IPS-18c (cell line): ENCODE data around the gene ANKK1.
A peak's percentile ranks its signal among the peaks of the same experiment; 100 is the strongest.

Experiments used
- H3K4me3 ChIP-seq: 2 replicates; pipeline ENCODE4 v1.7.0; 2013; ENCODE audit warnings: low read depth, mild to moderate bottlenecking, low read length, moderate library complexity; ENCODE audit not compliant: insufficient read depth
- H3K9me3 ChIP-seq: one replicate; pipeline ENCODE4 v1.6.1; 2013; ENCODE audit warnings: mild to moderate bottlenecking, low read length, moderate library complexity; ENCODE audit not compliant: control insufficient read depth, insufficient read depth

ANKK1 gene, protein sequence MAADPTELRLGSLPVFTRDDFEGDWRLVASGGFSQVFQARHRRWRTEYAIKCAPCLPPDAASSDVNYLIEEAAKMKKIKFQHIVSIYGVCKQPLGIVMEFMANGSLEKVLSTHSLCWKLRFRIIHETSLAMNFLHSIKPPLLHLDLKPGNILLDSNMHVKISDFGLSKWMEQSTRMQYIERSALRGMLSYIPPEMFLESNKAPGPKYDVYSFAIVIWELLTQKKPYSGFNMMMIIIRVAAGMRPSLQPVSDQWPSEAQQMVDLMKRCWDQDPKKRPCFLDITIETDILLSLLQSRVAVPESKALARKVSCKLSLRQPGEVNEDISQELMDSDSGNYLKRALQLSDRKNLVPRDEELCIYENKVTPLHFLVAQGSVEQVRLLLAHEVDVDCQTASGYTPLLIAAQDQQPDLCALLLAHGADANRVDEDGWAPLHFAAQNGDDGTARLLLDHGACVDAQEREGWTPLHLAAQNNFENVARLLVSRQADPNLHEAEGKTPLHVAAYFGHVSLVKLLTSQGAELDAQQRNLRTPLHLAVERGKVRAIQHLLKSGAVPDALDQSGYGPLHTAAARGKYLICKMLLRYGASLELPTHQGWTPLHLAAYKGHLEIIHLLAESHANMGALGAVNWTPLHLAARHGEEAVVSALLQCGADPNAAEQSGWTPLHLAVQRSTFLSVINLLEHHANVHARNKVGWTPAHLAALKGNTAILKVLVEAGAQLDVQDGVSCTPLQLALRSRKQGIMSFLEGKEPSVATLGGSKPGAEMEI

DNA sequence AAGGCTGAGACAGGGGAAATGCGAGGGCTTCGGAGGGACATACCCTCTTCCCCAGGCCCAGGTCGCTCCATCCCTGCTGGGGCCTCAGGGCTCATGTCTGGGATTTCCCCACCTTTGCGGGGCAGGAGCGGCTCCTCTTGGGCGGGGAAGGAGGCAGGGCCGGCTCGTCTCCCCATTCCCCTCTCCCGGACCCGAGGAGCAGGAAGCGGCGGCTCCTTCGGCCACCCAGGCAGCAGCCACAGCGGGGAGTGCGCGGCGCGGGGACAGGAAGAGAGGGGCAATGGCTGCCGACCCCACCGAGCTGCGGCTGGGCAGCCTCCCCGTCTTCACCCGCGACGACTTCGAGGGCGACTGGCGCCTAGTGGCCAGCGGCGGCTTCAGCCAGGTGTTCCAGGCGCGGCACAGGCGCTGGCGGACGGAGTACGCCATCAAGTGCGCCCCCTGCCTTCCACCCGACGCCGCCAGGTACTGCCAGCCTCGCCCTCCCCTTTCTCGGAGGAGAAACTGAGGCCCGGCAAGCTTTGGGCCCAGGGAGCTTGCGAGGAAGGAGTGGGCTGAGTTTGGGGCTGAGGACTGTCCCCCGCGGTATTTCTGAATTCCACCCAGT, at the start of gene ANKK1:
Gene ANKK1 (plus strand): TSS at position 175 of the 607 bp plus-strand sequence. CDS start 106 bp downstream, at position 281.
- H3K4me3 ChIP-seq, result peak within 1 kb of the TSS; percentile 43
- H3K9me3 ChIP-seq, result no peaks in the 10 kb centered on the region

DNA sequence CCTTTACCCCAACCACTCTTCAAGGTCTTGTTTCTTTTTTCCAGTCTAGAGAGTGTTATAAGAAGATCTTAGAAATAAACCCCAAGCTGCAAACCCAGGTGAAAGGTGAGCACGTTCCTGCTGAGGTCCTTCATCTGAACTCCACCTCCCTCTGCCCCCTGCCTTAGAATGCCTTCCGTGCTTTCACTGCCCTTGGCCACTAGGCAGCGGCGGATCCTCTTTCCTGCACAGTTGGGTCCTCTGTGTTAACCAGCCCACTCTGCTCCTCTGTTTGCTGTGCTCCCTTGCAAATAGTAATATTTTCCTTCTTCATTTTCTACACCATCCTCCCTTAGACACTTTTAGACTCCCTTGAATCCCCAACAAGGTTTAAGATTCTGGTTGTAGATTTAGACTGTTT, 48.8 kb upstream of the ANKK1 start:
- Histone ChIP-seq H3K4me3 (no peak overlapping the region), H3K9me3 (no peaks in the 10 kb centered on the region)

DNA sequence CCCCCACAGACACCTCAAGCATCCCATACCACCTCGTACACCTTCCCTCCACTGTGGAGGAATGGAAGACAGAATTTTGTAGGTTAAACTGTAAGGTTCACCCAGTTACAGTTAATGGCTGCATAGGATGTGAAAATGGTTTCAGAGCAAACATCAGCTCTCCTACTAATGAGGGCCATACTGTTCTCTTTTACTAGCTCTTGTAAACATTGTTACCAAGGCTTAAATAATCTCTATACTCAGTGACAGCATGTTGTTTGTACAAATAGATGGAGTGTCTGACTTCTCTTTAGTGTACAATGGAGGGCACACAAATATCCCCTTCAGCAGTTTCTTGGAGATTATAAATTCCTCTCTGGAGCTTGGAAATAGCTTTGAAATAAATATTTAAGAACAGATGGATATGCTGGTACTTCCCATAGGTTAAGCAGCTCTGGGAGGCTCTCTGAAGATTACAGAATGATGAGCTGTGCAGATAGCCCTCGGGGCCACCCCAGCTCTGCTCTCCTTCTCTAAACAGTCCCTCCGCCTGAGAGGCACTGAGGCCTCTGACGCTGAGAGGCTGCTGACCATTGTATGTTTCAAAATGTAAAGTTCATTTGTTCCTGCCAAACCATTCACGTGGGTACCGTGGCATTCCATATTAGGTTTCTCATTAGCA, 47.5 kb upstream of the ANKK1 start:
- H3K9me3 ChIP-seq, result no peaks in the 10 kb centered on the region
- H3K4me3 ChIP-seq, result no peak overlapping the region

DNA sequence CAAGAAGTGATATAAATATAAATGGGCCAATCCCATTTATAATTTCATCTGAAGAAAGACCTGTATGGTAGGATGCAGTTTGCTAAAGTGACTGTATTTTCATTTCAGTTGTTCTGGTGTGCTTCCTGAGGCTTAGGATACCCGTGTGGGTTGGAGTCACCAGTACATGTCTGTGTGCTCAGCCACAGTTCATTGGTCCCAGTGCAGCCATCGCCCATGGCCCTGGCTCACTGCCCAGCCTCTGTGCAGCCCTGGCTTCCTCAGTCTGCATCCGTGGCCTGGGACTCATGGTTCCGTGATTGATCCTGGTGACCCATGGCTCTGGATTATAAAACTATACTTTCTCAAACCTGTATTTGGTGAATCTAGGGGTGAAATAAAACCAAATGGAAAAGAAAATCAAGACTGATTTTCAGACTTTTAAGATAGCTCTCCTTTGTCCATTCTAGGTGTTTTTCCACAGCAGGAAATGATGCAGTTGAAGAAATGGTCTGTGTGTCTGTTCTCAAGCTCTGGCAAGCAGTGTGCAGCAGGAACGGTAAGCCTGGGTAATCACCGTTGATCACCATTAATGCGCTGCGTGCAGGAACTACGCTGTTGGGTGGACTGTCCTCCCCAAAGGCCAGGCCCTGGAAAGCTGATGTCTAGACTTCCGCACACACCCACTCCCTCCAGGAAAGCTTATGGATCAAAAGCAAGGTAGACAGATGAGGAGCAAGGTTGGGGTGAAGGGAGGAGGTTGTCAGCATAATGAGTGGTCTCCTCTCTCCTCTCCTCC, 46.0 kb upstream of the ANKK1 start:
- Histone ChIP-seq H3K9me3 (no peaks in the 10 kb centered on the region), H3K4me3 (no peak overlapping the region)

DNA sequence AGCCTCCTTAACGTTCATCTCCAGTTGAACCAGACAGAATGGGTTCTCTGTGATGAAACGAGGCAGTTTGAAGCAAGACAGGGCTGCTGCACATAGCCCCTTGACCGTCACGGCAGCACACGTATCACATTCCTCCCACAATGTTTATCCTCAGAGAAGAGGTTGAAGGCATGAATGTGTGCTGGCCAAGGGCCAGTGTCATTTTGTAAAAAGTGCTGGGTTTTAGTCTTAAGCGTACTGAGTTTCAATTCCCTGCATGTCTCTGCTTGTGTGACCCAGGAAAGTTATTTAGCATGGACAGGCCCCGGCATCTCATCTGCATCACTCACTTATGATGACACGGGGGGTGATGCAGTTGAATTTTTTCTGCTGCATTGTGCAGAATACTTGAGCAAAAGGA, 41.6 kb upstream of the ANKK1 start:
- Histone ChIP-seq H3K9me3 (no peaks in the 10 kb centered on the region), H3K4me3 (no peak overlapping the region)

DNA sequence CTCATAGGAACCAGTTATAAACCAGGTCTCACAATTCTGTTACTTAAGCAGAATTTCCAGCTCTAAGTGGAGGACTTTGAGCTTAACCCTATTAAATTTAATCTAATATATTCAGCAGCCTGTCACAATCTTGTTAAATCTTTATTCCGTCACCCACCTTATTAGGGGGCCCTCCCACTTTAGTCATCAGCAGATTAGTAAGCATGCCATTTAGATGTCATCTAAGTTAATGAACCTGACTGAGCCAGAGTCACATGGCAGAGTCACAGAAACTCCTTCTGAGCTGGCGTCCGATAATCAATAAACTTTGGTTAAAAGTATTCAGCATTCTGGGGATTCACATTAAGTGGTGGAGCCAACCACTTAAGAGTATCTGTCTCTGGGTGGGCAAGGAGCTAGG, 38.1 kb upstream of the ANKK1 start:
- H3K4me3 ChIP-seq, result no peak overlapping the region

DNA sequence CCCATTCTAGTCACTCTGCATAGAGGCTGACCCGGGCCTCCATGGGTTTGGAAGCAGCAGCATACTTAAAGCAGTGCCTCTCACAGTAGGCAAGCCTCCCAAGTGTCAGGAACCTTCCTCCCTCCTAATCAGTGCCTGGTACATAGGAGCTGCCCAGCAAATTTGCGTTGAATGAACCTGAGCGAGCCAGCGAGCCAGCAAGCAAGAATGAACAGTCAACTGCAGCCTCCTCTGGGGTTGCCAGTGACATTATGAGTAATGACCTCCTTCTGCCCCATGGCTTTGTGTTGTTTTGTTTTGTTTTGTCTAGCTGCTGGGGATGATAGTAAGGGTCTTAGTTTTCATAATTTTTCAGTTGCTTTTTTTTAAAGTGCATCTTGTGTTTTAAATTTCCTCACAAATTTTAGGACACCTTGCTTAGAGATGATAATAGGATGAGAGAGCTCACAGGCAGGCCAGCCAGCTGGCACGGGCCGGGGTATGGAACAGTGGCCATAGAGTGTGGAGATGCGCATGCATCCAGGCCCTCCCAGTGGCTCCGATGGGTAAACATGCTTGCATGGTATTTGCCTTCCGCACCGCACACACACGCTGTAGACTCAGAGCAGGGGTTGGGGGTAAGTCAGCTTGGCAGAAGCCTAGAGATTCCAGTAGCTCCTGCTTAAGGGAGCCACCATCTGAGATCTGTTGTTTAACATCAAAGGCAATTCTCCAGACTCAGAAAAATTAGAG, 37.1 kb upstream of the ANKK1 start:
- Histone ChIP-seq H3K9me3 (no peaks in the 10 kb centered on the region), H3K4me3 (no peak overlapping the region)

More for the DNA sequence above, 38.1 kb upstream of the ANKK1 start:
- no peaks in the 10 kb centered on the region for H3K9me3 ChIP-seq

DNA sequence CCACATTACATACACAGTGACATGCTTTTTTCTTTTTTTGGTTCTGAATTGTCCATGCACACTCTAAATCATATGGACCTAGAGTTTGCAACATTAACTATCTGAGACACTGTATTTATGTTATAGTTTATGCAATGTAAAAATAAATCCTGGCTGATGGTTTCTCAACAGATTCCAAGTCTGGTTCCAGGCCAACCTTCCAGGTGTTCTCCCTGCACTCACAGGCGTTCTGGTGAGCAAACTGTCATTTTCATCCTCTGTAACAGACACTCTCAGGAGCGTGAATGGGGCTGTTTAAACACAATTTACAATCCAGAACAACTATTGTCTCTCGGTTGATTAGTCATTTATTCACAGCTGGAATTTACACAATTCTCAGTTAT, 36.5 kb upstream of the ANKK1 start:
- H3K4me3 ChIP-seq, result no peak overlapping the region
- H3K9me3 ChIP-seq, result no peaks in the 10 kb centered on the region

DNA sequence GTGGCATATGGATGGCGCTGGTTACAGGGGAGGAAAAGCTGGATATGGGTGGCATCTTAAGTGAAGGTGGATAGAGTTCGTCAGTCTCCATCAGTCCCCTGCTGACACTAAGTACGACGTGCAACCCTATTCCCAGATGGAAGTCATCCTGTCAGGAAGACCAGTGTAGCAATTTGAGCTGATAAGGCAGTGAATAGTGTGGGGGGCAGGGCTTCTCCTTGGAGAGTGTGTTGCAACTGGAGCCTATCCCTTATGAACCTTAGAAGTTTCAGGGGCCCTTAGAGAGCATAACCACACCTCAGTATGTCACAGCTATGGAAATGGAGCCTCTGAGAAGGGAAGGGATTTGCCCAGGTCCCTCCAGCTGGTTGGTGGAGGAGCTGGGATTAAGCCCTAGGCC, 36.1 kb upstream of the ANKK1 start:
- no peak overlapping the region for H3K4me3 ChIP-seq
- no peaks in the 10 kb centered on the region for H3K9me3 ChIP-seq

DNA sequence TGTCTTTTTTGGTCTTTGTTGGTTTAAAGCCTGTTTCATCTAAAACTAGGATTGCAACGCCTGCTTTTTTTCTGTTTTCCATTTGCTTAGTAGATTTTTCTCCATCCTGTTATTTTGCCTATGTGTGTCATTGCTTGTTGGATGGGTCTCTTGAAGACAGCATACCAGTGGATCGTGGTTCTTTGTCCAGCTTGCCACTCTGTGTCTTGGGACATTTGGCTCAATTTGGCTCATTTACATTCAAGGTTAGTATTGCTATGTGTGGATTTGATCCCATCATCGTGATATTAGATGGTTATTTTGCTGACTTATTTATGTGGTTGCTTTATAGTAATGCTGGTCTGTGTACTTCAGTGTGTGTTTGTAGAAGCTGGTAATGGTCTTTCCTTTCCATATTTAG, 31.4 kb upstream of the ANKK1 start:
- no peak overlapping the region for H3K4me3 ChIP-seq

DNA sequence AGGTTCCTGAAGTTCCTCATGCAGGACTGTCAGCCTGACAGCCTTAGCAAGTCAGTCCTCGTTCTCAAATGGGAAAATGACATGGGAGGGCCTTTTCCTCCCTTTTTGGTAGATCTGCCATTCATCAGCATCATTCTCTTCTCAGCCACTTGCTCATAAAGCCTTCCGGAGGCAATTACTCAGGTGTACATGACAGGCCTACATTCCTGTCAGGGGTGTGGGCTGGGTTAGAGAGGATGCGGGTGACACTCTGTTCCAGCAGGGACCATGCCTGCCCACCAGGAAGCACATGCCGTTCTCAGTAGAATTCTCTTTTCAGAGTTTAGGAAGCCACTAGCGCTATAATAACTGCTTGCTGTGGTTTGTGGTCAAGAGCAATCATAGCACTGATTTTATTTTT, 24.2 kb upstream of the ANKK1 start:
- Histone ChIP-seq H3K9me3 (no peaks in the 10 kb centered on the region), H3K4me3 (no peak overlapping the region)

More for the DNA sequence above, 31.4 kb upstream of the ANKK1 start:
- H3K9me3 ChIP-seq, result peaks cover 2% of the 10 kb centered on the region

DNA sequence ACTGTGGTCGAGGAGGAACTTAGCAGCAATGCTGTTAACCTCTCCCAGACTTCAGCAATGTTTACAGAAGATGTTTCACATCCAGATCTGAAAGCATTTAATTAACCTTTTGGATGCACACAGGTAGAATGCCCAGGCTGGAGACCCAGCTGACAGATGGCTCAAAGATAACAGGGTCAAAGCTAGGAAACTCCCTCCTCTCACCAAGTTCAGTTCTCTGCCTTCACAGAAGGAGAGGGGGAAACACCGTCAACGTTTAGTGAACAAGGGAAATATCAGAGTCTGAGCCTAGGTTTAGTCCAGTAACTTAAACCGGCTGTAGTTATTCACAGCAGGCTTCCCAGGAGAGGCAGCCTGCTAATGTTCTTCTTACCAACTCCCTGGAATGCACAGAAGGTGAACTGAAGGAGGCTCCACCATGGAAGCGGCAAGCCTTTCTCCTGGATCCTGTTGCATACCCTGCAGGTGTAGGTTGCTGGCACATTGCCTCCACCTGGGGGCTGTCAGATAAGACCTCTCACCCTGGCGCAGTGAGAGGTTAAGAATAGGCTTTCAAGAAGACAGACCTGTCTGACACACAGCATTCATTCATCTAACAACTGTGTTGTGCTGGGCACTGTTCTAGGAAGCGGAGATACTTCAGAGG, 23.5 kb upstream of the ANKK1 start:
- no peak overlapping the region for H3K4me3 ChIP-seq
- H3K9me3 ChIP-seq, result no peaks in the 10 kb centered on the region

DNA sequence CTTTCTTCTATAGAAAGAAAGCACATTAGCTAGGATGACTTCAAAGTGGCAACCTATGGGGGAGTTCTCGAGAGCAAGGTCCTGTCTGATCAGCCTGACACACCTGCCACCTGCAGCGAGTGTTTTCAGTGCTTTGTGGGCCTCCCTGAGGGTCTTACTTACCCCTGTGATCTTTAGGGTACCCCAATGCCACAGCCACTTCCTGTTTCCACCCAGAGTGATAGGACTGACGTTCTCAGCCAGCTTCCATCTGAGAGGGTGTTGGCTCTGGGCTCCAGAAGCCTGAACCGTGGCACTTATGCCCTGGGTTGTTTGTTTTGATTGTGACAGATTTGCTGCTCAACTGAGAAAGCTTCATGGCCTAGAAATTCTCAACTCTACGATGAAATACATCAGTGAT, 21.7 kb upstream of the ANKK1 start:
- no peaks in the 10 kb centered on the region for H3K9me3 ChIP-seq
- no peak overlapping the region for H3K4me3 ChIP-seq

DNA sequence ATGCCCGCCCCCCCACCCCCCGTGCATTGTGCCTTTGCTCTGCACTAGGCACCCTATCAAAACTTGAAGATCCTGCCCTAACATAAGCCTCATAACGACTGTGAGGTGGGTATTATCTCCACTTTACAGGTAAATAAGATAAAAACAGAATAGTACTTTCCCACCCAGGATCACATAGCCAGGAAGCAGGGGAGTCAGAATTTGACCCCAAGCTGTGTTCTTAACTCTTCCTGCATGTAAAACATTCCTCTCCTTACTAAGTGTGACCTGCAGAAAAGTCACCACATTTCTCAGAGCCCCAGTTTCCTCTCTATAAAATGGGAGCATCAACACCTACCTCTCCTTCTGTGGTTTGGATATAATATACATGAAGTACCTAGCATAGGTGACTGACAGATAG, 18.2 kb upstream of the ANKK1 start:
- no peaks in the 10 kb centered on the region for H3K9me3 ChIP-seq
- H3K4me3 ChIP-seq, result no peak overlapping the region

DNA sequence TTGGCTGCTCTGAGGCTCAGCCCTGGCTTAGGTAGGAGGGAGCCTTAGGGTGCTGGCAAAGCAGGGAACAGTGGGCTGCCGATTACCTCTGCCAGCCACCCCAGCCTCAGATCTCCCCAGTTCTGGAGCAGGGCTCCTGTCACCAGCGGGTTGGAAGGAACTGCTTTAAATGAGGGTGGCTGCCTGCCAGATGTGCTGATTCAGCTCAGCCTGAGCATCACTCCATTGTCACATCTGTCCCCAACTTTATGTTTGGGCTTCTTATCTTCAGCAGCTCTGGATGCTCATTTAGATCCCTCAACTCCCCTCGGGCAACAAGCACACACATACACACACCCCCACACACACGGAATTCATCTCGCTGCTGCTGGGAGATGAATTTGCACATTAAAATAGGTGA, 16.9 kb upstream of the ANKK1 start:
- Histone ChIP-seq H3K4me3 (no peak overlapping the region), H3K9me3 (no peaks in the 10 kb centered on the region)

DNA sequence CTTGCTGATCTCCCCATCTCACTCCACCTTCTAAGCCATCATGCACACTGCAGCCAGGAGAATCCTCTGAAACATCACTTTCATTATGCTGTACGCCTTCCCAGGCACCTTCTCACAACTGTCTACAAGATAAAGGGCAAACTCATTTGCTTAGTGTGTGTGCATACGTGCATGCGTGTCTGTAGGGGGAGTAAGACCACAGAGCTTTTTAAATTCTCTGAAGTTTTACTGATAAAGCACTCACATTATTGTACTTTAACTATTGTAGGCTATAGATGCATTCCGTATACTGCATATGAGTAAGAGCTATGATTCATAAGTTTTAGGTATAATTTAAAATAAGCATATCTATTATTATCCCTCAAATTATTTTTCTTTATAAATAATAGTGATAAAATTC, 15.3 kb upstream of the ANKK1 start:
- H3K4me3 ChIP-seq, result no peak overlapping the region
- H3K9me3 ChIP-seq, result no peaks in the 10 kb centered on the region
